HTERT RPE-1 (cell line): ENCODE results near the gene LIPA.
"Not testable (repeated sequence)": the region's sequence is repeated elsewhere in the genome, so short reads cannot be mapped to it uniquely, and the experiment has no call there.

ENCODE experiments used
- in situ Hi-C: fragments of 300-500 bp; cut with MboI; formaldehyde crosslinking; loops from 4 replicates; pipeline ENCODE4 v1.14.3; 2020; ENCODE audit warnings: low sequenced_read_pairs

Gene LIPA

DNA sequence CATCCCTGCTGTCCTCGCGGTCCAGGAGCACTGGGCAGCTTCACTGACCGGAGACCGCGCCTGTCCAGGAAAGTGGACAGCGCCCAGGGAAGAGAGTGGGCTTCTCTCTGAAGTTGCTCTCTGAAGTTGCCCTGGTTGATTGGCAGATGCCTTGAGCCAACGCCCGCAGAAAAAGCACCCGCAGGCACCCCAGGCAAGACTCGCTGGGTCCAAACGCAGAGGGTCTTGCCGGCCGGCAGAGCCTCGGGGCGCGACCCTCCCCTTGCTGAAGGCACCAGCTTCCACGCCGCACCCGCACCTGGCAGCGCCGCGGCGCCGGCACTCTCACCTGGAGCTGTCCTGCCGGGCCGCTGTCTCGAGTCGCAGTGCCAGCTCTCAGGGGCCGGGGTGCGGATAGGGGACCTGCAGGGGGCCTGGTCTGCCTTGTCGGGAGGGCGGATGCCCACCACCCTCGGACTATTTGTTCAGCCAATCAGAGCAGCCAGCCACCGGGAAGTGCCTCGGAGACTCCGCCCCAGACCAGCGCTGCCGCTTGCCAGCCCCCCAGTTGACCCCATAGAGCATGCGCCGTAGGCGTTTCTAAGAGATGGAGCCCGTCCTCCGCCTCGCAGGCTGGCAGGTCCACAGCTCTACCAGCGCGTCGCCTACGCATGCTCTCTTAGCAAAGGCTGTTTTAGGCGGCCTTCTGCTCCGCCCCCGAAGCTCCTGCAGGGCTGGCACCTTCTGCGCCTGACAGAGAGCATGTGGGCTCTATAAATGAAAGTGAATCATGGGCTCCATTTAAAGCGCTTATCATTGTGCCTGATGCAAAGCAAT lies at the start of gene LIPA:
LIPA (minus strand) TSS at position 367 of the 816 bp plus-strand sequence. CDS start 4,127 bp downstream, outside the sequence.
- in situ Hi-C loops, result no loop called here

- in situ Hi-C loops, result no loop called here
Observed at GRCh38 chr10:89301232-89301631, 49.7 kb upstream of the LIPA start.

- in situ Hi-C loops, result no loop called here
Observed at GRCh38 chr10:89299031-89299430, 47.5 kb upstream of the LIPA start.

GRCh38 chr10:89297791-89298190 lies 46.2 kb upstream of the LIPA start:
- in situ Hi-C loops, result no loop called here

DNA sequence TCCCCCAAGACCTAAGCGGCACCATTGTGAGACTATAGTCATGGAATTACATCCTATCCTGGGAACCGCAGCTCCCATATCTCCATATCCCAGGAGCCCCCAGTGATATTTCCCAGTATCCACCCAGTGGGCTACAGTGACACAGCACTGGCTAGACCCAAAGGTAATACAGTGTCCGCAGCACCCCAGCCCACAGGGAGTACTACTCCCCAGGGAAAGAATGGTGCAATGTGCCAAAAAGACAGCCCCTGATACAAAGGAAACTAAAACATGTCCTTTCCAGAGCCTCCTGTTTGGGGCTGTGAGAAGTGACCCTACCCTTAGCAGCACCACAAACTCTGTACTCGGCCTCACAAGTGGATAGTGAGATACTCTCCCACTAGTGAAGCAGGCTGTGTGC lies 45.8 kb upstream of the LIPA start:
- in situ Hi-C loops, result no loop called here

GRCh38 chr10:89296220-89296648 lies 44.7 kb upstream of the LIPA start:
- in situ Hi-C loops, result no loop called here

DNA sequence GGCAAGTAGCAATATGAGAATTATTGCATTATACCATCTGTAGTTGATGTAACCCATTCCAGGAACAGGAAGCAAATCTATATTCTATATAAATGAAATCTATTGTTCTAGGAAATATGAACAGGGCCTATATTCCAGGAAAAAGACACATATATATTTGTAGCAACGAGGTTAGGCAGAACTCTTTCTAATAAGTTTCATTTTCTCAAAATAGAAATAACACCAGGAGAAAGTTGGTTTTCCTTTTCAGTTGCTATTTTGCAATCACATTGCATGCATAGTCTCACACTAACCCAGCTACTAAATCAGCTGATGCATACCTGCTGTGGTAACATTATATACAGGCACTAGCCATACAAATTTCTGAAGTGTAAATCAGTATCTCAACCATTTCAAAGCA lies 44.0 kb upstream of the LIPA start:
- in situ Hi-C loops, result no loop called here

DNA sequence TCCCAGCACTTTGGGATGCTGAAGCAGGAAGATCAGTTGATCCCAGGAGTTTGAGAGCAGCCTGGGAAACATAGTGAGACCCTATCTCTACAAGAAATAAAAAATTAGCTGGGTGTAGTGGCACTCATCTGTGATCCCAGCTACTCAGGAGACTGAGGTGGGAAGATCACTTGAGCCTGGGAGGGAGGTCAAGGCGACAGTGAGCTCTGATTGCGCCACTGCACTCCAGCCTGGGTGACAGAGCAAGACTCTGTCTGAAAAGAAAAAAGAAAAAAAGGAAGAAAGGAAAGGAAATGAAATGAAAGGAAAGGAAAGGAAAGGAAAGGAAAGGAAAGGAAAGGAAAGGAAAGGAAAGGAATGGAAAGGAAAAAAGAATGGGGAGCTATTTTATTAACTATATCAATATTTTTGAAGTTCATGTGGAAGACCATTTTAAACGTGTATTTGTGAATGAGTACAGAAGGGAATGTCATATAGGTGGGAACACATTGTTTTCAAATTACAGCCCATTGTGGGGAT lies 43.2 kb upstream of the LIPA start:
- in situ Hi-C loops, result no loop called here

DNA sequence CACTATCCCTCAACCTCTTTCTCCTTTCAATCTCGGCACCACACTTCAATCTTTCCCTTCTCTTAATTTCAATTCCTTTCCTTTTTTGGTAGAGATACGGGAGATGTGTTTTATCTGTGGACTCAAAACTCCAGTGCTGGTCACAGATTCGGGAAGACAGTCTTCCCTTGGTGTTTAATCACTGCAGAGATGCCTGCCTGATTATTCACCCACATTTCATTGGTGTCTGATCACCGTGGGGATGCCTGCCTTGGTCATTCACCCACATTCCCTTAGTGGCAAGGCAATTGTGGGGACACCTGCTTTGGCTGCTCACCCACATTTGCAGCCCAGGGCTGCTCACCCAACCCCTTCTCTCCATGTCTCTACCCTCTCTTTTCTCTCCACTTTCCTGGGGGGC lies 33.7 kb upstream of the LIPA start:
- in situ Hi-C loops, result not testable (repeated sequence)

GRCh38 chr10:89284711-89285110 lies 33.1 kb upstream of the LIPA start:
- in situ Hi-C loops, result not testable (repeated sequence)

- in situ Hi-C loops, result no loop called here
Observed at GRCh38 chr10:89283936-89284475, 32.4 kb upstream of the LIPA start.

- in situ Hi-C loops, result no loop called here
Observed at GRCh38 chr10:89283025-89283935, 31.7 kb upstream of the LIPA start.

DNA sequence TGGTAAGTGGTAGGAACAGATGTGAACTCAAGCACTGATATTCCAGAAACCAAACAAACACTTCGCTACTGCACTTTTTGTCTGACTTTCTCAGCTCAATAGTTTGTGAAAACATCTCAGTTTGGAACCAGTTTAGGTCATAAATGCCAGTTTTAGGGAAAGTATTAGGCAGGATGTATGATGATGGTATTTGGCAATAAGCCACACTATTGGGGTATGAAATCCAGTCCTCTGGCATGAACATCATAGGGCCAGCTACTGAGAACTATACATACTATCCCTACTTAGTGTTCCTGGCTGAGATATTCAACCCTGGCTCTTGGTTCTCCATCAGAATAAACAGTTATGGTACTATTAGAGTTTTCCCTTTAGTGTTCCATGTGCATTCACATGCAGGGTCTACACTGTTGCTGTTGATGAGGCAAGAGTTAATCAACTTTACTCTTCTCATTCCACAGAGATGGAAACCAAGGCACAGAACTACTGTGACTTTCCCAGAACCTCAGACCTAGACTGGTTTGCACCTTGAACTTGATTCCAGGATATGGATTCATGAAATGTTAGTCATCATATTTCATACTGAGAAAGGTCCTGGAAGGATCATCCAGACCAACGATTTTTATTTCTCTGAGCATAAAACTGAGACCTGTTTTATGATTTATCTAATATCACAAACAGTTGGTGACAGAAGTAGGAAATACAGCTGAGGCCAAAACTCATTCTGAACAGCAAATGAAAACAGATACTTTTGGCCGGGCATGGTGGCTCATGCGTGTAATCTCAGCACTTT lies 30.2 kb upstream of the LIPA start:
- in situ Hi-C loops, result no loop called here

DNA sequence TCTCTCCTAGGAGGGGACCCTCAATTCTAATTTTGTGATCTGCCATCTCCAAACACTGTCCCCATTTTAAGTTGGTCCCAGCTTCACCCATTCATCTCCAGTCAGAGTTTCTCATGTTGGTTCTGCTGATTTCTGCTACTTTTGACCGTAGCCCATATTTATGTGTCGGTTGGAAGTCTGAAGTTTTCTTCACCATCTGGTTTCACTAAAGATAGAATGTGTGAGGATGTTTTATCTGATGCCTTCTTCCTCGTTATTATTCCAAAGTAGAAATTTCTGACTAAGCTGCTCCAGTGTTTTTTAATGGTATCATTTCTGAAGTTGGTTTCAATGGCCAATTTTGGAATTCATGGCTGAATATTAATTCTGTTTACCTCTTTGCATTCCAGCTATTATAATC lies 28.9 kb upstream of the LIPA start:
- in situ Hi-C loops, result no loop called here

DNA sequence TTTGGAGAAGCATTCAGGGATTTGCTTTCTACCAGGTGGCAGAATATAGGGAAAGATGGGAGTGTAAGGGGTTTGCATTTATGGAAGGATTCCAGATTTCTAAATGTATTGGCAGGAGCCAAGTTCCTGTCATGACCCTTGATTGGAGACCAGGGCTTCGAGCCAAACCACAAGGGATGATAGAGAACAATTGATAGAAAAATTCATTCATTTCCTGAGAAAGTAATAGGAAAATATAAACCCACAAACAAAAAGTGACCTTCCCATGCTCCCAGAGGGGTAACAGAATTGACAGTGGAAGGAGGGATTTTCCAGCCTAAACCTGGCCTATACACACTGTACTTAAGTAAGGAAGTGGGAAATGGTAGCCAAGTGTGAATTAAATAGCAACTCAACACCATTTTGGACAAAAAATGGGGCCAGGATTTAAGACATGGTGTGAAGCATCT lies 27.9 kb upstream of the LIPA start:
- in situ Hi-C loops, result no loop called here

DNA sequence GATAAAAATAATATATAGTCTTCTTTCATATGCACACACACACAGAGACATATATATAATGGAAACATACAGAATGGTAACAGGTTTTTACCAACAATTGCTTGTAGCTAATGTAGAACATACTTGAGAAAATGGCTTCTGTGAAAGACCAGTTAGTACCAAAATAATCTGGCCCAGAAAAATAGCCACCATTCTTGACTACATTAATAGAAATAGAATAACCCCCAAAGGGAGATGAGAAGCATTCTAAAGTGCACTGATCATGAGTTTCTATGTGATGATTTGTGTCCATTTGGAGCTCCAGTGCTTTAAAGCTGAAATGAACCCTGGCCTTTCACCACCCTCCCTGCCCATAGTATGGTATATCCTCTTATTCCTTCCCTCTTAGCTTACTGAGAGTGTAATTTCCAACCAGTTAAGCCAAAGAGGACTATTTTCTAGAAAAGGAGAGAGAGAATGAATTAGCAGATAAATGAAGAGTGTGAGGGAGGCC lies 27.4 kb upstream of the LIPA start:
- in situ Hi-C loops, result no loop called here

DNA sequence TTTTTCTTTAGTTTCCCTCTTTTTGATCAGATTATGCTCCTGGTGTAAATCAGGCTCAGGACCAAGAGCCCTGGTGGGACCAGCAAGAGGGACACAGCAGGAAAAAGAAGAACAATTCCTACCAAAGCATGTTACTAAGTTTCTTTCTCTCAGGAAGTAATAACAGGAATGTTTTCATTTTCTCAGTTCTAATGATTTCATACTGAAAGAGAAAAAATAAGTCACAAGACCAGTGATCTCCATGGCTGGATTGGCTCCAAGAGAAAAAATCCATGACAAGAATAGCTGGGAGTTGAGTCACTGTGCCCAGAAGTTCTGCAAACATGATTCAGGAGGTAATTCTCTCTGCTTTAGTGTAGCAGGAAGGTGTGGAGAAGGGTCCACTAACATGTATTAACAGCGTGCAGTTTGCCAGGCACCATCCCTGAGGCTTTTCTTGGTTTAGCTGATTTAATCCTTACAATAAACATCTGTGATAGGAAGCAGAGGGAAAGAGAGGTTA lies 26.5 kb upstream of the LIPA start:
- in situ Hi-C loops, result no loop called here

- in situ Hi-C loops, result no loop called here
Observed at GRCh38 chr10:89275383-89275782, 23.8 kb upstream of the LIPA start.

DNA sequence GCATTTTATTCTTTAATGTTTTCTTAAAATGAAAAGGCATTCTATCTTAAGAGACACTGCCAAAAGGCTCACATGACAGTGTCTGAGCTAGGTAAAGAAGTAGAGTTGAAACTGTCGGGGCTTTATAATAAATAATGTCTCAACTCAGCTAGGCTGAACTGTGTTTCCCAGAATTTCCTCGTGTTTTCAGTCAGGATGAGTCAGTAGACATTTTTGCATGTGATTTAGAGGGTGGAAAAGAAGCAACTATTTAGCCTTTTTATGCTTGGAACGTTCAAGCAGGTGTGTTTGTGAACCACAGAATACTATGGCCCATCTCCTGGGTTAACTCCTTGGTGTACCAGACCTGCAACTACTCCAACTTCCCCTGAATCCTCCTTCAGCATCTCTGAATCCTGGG lies 23.4 kb upstream of the LIPA start:
- in situ Hi-C loops, result no loop called here

DNA sequence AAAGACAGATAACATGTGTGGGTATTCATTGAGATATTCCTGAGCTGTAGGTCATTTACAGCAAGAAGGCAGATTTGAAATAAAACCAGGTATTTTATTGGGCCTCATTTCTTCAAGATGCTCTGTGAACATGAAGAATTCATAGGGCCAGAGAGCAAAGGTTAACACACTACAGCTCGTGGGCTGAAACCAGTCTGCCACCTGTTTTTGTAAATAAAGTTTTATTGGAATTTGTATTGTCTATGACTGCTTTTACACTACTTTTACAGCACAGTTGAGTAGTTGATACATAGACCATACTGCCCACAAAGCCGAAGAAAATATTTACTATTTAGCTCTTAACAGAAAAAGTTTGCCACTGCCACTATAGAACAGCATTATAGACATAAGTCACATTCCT lies 22.1 kb upstream of the LIPA start:
- in situ Hi-C loops, result no loop called here
